Liver (tissue), 9 donors: ENCODE measurements around the gene DNAH2. TPM values are rescaled to one million over a fixed set of nuclear protein-coding genes. Genes with fewer than 3 reads are reported as not detected.
A peak's percentile ranks its signal among the peaks of the same experiment; 100 is the strongest.

ENCODE experiments used
- DNase-seq: peaks from one replicate; pipeline ENCODE4 v3.0.0-alpha.2; 2017; ENCODE audit warnings: low spot score
- H3K27ac ChIP-seq, 2 donors: one replicate each; pipeline ENCODE4 v1.7.0; 2013; ENCODE audit warnings: inconsistent platforms in 2 of 2, low read length in 2 of 2, control low read depth in 1 of 2, low read depth in 1 of 2, mild to moderate bottlenecking in 1 of 2
- H3K27me3 ChIP-seq, 4 donors: one replicate each; pipeline versions ENCODE4 v1.6.1 to v1.7.0; 2013; ENCODE audit warnings: low read length in 3 of 4, inconsistent platforms in 1 of 4, mild to moderate bottlenecking in 1 of 4, moderate library complexity in 1 of 4; ENCODE audit not compliant: control insufficient read depth in 4 of 4, insufficient read depth in 4 of 4
- H3K36me3 ChIP-seq, 4 donors: one replicate each; pipeline versions ENCODE4 v1.6.1 to v1.7.0; 2013; ENCODE audit warnings: low read length in 3 of 4, mild to moderate bottlenecking in 3 of 4, low read depth in 1 of 4, moderate library complexity in 1 of 4; ENCODE audit not compliant: control insufficient read depth in 4 of 4, insufficient read depth in 3 of 4
- H3K4me1 ChIP-seq, 4 donors: one replicate each; pipeline versions ENCODE4 v1.6.1 to v1.7.0; 2013; ENCODE audit warnings: low read length in 3 of 4, mild to moderate bottlenecking in 3 of 4, moderate library complexity in 1 of 4; ENCODE audit not compliant: control insufficient read depth in 4 of 4, insufficient read depth in 4 of 4
- H3K4me3 ChIP-seq, 3 donors: one replicate each; pipeline versions ENCODE4 v1.6.1 to v1.7.0; 2013; ENCODE audit warnings: low read length in 3 of 3, control low read depth in 1 of 3, low read depth in 1 of 3, mild to moderate bottlenecking in 1 of 3
- H3K9ac ChIP-seq, 2 donors: one replicate each; pipeline ENCODE4 v1.7.0; 2013; ENCODE audit warnings: low read length in 2 of 2, mild to moderate bottlenecking in 2 of 2, moderate library complexity in 2 of 2, control low read depth in 1 of 2, low read depth in 1 of 2
- H3K9me3 ChIP-seq, 4 donors: one replicate each; pipeline versions ENCODE4 v1.6.1 to v1.7.0; 2013; ENCODE audit warnings: low read length in 3 of 4; ENCODE audit not compliant: control insufficient read depth in 4 of 4
- ATF3 ChIP-seq: IDR thresholded peaks from 2 replicates; pipeline ENCODE4 v1.6.1; 2016; ENCODE audit warnings: antibody characterized with exemption
- CTCF ChIP-seq: fragments of 150-350 bp; IDR thresholded peaks from 2 replicates; pipeline ENCODE4 v1.5.1; 2017; ENCODE audit warnings: improper control_type of control experiment, low read depth, low read length; ENCODE audit not compliant: missing input control
- EGR1 ChIP-seq, 2 donors: IDR thresholded peaks; 2 replicates each; pipeline ENCODE4 v1.6.1; 2016 to 2018; ENCODE audit warnings: antibody characterized with exemption in 2 of 2, low read depth in 2 of 2
- FOXA1 ChIP-seq: IDR thresholded peaks from 2 replicates; pipeline ENCODE4 v1.6.1; 2016; ENCODE audit warnings: antibody characterized with exemption
- FOXA2 ChIP-seq: IDR thresholded peaks from 2 replicates; pipeline ENCODE4 v1.6.1; 2016; ENCODE audit warnings: antibody characterized with exemption
- GABPA ChIP-seq, 2 donors: IDR thresholded peaks in 1 of 2; conservative IDR thresholded peaks in 1 of 2; 2 replicates each; pipeline ENCODE4 v1.6.1; 2016; ENCODE audit warnings: antibody characterized with exemption in 2 of 2, mild to moderate bottlenecking in 1 of 2, moderate library complexity in 1 of 2
- HNF4A ChIP-seq, 2 donors: conservative IDR thresholded peaks; 2 replicates each; pipeline ENCODE4 v1.6.1; 2016; ENCODE audit warnings: antibody characterized with exemption in 2 of 2, mild to moderate bottlenecking in 2 of 2
- HNF4G ChIP-seq: IDR thresholded peaks from 2 replicates; pipeline ENCODE4 v1.6.1; 2016; ENCODE audit warnings: antibody characterized with exemption
- JUND ChIP-seq, 2 donors: IDR thresholded peaks; 2 replicates each; pipeline ENCODE4 v1.6.1; 2016; ENCODE audit warnings: antibody characterized with exemption in 2 of 2
- MAX ChIP-seq: IDR thresholded peaks from 2 replicates; pipeline ENCODE4 v1.6.1; 2016; ENCODE audit warnings: antibody characterized with exemption
- NR2F2 ChIP-seq: IDR thresholded peaks from 2 replicates; pipeline ENCODE4 v1.6.1; 2016; ENCODE audit warnings: antibody characterized with exemption
- RAD21 ChIP-seq, 2 donors: IDR thresholded peaks; 2 replicates each; pipeline ENCODE4 v1.6.1; 2016; ENCODE audit warnings: antibody characterized with exemption in 2 of 2, mild to moderate bottlenecking in 2 of 2
- REST ChIP-seq: IDR thresholded peaks from 2 replicates; pipeline ENCODE4 v1.6.1; 2016; ENCODE audit warnings: antibody characterized with exemption, mild to moderate bottlenecking
- SP1 ChIP-seq: IDR thresholded peaks from 2 replicates; pipeline ENCODE4 v1.6.1; 2018; ENCODE audit warnings: antibody characterized with exemption, mild to moderate bottlenecking
- TAF1 ChIP-seq: conservative IDR thresholded peaks from 2 replicates; pipeline ENCODE4 v1.6.1; 2016; ENCODE audit warnings: antibody characterized with exemption, mild to moderate bottlenecking
- YY1 ChIP-seq: IDR thresholded peaks from 2 replicates; pipeline ENCODE4 v1.6.1; 2016; ENCODE audit warnings: antibody characterized with exemption, mild to moderate bottlenecking
- ZBTB33 ChIP-seq: IDR thresholded peaks from 2 replicates; pipeline ENCODE4 v1.6.1; 2016; ENCODE audit warnings: antibody characterized with exemption
- WGBS: extraction: QIAGEN DNeasy Blood & Tissue Kit; methylation state at CpG from one replicate; pipeline ENCODE4 v1.1.7; 2013; 5-methylcytosine and 5-hydroxymethylcytosine counted together
- polyA plus RNA-seq, 2 donors: library from polyadenylated mRNA; stranded (reverse) in 1 of 2; unstranded in 1 of 2; fragments of 200-250 nt in 1 of 2; fragments of >200 nt in 1 of 2; fragmentation: Nextera tagmentation in 1 of 2; extraction: Ambion mirVana in 1 of 2; gene quantifications; one replicate each; pipeline versions ENCODE4 v1.2.1 to v1.2.3, GENCODE V29; 2013 to 2015
- total RNA-seq, 2 donors: library from RNA; depleted of rRNA; stranded (reverse); fragments of >200 nt; gene quantifications; one replicate each; pipeline ENCODE4 v1.2.3, GENCODE V29; 2014
- donor health status: healthy.
- donor health status: healthy.
- donor health status: healthy.
- donor health status: healthy.
- donor health status: healthy.

Gene DNAH2
- total and polyA plus RNA-seq, 4 donors = under 0.01 to 0.25 (median 0.05) TPM

- Histone ChIP-seq H3K27ac (no peak overlapping the region), H3K27me3 (no peaks in the 10 kb centered on the region), H3K36me3 (peaks cover 15 to 40% (median 25%) of the 10 kb centered on the region in 4 donors), H3K9me3 (no peaks in the 10 kb centered on the region), H3K4me1 (peaks cover 5 to 26% (median 20%) of the 10 kb centered on the region in 4 donors), H3K4me3 (no peak overlapping the region), H3K9ac (no peak overlapping the region)
- DNase-seq = peak; percentile 32
- no peak for TF ChIP-seq NR2F2
- no peak for TF ChIP-seq CTCF
- TF ChIP-seq SP1 = no peak
- no peak for TF ChIP-seq FOXA2
- TF ChIP-seq GABPA (IDR thresholded peaks at IDR 0.05 in 1 of 2, conservative IDR thresholded peaks at IDR 0.05 in 1 of 2) = no peak
- TF ChIP-seq TAF1 = no peak
- TF ChIP-seq RAD21 (IDR thresholded peaks at IDR 0.05) = no peak
- TF ChIP-seq HNF4G = no peak
- TF ChIP-seq YY1 = no peak
- no peak for TF ChIP-seq REST
- 92% methylated on average over 51 of the region's 51 CpGs for WGBS
Observed at GRCh38 chr17:7852919-7853690, 135.6 kb downstream of the DNAH2 start.

- DNase-seq = no peak
- no peaks in the 10 kb centered on the region for H3K27me3 ChIP-seq
- TF ChIP-seq SP1 = no peak
- TF ChIP-seq YY1 = no peak
- no peak for TF ChIP-seq MAX
- TF ChIP-seq NR2F2 = no peak
- TF ChIP-seq HNF4G = no peak
- TF ChIP-seq HNF4A (conservative IDR thresholded peaks at IDR 0.05) = no peak
- TF ChIP-seq REST = no peak
- TF ChIP-seq TAF1 = no peak
- TF ChIP-seq EGR1 (IDR thresholded peaks at IDR 0.05; ENCODE audit: low read depth in 2 of 2) = no peak
- no peak for TF ChIP-seq ATF3
- no peak for TF ChIP-seq ZBTB33
- no peak for TF ChIP-seq FOXA1
- no peak for TF ChIP-seq JUND (IDR thresholded peaks at IDR 0.05)
- no peak for TF ChIP-seq FOXA2
- TF ChIP-seq CTCF = no peak
Observed at GRCh38 chr17:7853691-7854038, 136.1 kb downstream of the DNAH2 start.

More at GRCh38 chr17:7853691-7854038, 136.1 kb downstream of the DNAH2 start:
- peaks cover 15 to 38% (median 25%) of the 10 kb centered on the region in 4 donors for H3K36me3 ChIP-seq
- H3K27ac ChIP-seq = no peak overlapping the region
- H3K9ac ChIP-seq = no peak overlapping the region
- H3K9me3 ChIP-seq = no peaks in the 10 kb centered on the region
- 91% methylated on average over 21 of the region's 21 CpGs for WGBS
- peaks cover 5 to 32% (median 25%) of the 10 kb centered on the region in 4 donors for H3K4me1 ChIP-seq
- no peak overlapping the region for H3K4me3 ChIP-seq
